COLO668 (cell line): ENCODE data around the gene POU2F3.

ENCODE experiments used
- DNase-seq: peaks from one replicate; lab custom pipeline; 2025; ENCODE audit not compliant: unreplicated experiment; lab: John Stamatoyannopoulos, UW

POU2F3 gene

DNA sequence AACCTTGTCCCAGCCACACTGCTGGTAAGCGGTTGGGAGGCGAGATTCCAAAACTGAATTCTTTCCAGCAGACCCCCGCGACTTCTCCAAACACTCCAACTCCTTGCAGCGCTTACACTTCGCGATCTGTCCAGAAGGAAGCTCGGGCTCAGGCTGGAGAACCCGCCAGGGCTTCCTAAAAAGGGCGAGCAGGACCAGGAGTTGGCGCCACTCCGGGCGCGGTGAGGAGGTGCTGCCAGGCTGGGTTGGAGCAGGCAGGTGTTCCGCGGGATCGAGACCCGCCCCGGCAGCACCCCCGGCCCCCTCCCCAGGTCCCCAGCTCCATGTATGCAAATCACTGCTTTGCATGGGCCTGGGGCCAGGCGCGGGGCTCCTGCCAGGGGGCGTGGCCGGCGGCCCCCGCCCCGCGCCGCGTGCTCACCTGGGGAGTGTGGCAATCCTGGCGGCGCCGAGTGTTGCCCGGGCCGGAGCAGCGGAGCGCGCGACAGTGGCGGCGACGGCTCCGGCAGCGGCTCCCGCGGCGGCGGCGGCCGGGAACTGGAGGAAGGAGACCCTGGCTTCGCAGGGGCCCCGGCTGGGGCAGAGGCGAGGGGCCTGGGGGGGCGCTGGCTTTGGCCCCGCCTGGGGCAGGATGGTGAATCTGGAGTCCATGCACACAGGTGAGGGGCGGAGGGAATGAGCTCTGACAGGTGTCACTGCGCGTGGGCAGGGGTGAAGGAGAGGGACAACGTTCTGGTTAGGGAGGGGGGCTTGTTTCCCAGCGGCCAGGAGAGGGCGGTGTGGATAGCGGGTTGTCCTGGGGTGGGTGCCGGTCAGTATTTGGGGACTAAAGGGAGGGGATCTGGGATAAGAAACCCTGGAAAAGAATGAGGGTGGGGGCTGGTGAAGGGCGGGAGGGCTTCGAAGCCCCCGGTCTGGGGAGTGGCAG, at the start of gene POU2F3:
TSS of gene POU2F3 (plus strand) at position 428 of the 928 bp plus-strand sequence. CDS start at position 632, 204 bp downstream.
- DNase-seq: no peak

DNA sequence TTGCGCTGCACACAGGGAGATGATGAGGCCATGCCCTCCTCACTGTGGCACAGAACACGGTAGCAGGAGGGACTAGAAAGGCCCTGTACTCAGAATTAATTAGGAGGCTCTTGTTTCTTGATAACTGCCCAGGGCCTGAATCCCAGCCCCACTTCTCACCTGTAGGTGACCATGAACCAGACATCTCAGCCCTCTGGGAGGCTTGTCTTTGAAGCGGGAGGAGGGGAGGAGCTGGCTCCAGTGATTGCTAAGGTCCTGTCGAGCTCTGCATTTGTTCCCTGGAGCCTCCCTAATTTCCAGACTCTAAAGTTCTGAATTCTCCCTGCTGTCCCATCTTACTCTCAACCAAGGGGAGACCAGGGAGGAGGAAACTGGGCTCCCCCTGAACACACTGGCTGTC, 48.9 kb upstream of the POU2F3 start:
- no peak for DNase-seq

DNA sequence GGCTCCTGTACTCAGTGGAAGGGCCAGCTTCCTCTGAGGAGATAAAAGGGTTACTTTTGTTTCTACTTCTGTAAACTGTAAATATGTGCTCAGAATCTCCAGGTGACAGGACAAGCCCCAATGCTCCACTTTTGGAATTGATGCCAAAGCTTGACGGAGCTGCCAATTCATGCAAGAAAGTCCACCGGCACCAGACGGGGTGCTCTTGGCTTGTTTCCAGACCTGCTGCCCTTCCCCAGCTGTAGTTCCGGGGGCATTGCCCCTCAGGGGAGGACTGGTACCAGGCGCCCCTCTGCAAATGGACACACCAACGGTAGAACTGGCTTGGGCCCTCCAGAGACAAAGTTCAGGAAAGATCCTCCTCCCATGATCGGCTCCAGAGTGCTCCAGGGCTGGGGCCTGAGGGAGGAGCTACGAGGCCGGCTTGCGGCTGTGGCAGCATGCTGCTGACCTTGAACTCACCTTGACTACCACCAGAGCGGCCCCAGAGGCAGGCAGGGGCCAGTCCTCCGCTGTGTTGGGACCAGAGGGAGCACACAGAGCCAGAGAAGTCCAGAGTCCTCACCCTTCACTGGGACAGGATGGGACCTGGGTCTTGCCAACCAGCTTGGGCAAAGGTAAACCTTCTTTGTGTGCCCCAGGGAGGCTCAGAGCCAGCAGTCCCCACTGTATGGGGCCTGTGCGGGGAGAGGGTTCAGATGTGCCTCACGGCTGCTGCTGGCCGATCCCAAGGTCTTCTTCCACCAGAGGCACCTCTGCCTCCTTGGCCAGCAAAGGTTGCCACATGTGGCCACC, 46.9 kb upstream of the POU2F3 start:
- DNase-seq: no peak

DNA sequence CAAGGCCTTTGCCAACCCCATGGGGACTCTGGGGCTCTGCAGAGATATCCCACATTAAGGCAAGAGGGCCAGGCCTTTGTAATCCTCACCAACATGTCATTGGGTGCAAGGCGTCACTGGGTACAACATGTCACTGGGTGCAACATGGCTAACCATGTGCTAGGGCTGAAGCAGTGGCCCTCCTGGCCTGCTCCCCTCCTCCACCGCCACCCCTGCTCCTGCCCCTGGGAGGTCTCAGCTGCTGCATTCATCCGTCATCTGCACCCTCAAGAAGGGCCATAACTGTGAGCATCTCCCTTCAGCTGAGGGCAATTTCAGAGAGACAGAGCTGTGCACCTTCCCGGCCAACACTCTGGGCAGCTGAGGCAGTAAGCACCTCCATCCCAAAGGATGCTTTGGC, 45.8 kb upstream of the POU2F3 start:
- DNase-seq: no peak

DNA sequence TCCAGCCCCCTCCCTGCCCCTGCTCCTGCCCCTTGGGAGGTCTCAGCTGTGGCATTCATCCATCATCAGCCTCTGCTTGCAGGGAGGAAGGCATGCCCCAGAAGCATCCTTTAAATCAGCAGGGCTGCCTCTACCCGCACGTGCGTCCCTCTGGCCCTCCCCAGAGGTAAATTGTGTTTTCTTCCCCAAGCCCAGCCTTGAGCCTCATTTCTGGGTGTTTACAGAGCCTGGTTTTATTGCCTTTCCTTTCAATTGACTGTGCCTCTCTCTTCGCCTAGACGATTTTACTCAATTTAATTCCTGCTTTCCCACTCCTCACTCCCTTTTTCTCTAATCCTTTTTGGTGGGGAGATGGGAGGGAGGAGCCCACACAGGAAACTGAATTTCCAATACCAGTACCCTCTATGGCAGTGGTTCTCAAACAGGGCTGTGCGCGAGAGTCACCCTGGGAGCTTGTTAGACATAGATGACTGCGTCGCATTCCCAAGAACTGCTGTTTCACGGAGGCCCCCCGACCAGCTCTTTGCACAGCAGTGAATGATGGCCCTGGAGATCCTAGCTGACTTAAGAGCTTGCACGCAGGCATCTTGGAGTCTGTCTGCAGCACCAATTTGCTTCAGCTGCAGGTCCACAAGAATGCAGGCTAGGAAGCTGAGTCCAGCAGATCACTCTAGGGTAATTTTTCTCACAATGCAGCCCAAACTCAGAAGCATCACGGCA, 44.2 kb upstream of the POU2F3 start:
- no peak for DNase-seq

DNA sequence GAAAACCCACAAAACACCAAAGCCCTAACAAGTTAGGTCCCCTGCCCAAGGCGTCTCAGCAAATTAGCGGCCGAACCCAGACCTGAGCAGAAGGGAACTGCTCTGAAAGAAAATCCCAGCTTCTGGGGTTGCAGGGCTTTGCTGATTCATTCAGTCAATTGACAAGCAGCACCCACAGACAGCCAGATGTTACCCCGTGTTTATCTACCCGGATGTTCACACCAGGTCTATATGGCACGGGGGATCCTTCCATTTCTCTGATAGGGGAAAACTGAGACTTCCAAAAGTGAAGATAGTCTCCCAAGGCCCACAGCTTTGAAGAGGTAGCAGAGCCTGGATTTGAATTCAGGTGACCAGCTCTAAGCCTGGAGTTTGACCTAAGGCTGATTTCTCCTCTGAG, 43.1 kb upstream of the POU2F3 start:
- DNase-seq: no peak

DNA sequence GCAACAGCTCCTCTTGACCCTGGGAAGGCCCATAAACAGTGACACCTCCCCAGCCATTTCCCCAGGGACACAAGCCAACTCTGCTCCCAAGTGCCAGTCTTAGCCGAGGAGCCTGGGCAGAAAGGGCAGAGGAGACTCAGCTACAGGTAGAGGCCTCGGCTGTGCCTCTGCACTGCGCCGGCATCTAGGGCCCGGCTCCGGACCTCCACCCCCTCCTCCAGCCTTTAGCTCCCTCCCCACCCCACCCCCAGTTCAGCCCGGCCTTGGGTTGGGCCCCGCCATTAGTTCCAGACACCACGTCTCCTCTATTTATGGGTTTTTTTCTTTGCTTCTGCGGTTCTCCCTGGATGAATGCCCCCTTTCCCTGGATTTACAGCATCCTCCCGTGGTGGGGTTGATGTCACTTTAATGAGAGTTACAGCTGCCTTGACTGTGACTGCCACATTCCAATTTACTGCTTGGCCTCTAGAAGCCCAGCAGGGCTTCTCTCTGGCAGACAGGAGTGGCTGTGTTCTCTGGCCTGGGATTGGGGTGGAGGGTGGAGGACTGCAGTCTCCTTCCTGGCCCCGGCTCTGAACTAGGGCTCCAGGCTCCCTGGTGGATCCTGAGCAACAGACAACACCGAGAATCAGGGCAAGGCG, 42.6 kb upstream of the POU2F3 start:
- DNase-seq: no peak

DNA sequence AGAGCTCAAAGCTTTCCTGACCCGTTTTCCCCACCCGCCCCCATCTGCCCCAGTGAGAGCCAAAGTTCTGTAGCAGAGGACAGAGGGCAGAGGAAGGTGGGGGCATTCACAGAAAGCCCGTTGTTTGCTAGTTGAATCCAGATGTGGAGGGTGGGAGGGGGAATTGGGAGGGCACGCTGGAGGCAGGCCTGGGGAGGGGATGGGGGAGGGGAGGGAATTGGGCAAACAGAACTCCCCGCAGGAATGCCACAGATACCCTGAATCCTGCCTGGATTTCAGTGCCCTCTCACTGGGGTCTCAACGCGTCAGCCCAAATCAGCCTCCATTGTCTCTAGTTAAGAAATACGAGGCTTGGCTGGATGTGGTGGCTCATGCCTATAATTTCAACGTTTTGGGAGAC, 42.0 kb upstream of the POU2F3 start:
- no peak for DNase-seq

DNA sequence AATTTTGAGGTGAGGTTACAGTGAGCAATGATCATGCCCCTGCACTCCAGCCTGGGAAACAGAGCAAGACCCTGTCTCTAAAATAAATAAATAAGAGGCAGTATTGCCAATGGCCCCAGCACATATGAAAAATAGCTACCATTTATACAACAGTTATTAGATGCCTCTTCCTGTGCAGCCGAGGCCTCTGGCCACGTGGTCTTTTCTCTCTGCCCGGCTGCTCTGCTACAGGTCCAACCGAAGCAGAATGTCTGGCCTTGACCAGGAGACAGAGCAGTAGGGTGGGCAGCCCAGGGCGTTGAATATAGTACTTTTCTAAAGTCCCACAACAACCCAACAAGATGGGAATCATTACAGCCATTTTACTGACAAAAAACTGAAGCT, 41.5 kb upstream of the POU2F3 start:
- no peak for DNase-seq

DNA sequence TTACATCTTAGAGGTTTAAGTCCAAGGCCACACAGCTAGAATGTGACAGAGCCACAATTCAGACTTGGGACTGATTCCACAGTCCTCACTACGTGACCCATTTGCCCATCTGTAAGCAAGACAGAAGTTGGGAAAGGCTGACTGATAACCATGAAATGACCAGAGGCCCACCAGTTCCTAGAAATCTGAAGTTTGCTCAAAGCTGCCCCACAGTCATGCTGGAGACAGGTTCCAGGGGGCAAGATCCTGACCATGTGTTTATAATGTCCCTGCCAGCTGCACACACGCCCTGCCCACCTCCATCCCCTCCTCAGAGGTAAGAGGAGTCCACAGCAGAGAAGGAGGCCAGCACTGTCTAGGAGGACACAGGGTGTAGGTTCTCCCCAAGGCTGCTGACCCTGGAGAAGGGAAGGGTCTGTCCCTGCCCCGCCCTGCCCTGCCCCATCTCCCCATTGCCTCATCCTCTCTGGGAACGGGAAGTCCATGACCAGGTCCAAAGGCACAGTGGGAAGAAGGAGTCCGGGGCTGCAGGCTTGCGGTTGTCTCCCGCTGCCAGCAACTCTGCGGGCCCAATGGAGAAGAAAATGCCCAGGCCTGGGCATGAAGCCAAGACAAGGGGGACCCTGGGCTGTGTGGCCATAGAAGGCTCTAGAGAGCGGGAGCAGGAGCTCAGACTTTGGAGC, 41.0 kb upstream of the POU2F3 start:
- no peak for DNase-seq

DNA sequence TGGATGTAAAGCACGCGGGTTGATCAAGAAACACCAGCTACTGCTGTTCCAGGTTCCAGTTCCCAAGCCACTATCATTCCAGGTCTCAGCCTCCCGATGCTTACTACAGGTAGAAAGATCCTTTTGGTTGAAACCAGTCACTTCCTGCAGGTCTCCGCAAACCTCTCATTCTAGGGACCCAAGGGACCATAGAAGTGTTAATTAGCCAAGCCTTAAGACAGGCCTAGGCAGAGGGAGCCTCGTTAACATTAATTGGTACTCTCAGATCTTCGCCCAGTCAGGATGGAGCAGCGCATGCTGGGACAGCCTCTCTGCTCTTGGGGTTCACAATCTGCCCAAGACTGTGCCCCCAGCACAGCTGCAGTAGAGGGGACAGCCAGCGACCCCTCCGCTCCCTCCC, 40.3 kb upstream of the POU2F3 start:
- no peak for DNase-seq

DNA sequence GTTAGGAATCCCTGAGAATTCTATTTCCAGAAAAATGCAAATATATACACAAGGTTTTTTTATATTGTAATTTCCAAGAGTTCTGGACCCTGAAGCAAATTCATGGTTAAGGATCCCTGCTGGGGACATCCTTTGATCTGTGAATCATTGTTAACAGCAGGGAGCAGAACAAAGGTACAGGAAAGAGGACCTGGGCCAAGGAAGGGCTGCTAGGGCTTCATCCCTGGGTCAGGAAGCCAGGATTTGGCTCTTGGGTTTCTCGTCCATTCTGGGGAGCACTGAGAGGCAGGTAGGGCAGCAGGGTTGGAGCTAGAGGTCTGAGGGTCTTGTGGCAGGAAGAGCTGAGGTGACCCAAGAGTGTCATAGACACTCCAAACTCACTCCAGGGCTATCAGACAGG, 39.3 kb upstream of the POU2F3 start:
- no peak for DNase-seq

DNA sequence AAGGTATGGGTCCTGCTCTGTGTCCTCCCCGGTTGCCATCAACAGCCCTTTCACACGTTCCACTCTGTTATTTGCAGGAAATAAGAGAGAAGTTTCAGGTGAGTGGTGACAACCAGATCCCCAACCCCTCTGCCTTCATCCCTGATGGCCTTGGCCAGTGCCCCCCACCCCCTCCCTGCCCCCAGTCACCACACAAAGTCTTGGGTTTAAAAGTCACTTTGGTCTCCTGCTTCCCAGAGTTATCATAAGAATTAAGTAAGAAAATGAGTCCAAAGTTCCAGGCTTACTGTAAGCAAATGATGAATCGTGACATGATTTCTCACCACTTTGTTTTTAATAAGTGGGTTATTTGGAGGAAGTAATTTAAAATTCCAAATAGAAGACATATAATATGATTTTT, 38.3 kb upstream of the POU2F3 start:
- no peak for DNase-seq

DNA sequence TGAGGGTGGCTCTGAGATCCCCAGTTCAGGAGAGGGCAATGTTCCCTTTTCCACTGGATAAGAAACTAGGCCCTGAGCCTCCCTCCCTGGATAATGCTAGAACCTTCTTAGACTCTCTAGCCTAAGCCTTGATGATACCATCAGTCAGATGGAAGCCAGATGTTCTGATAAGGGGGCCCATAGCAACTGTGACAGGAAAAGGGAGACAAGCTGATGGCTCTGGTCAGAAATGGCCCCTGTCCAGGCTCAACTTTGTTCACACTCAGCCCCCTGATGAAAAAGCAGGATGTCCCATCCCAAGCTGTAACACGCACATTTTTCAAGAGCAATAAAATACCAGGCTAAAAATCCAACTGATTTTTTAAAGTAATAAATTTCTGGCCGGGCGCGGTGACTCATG, 36.3 kb upstream of the POU2F3 start:
- DNase-seq: no peak

DNA sequence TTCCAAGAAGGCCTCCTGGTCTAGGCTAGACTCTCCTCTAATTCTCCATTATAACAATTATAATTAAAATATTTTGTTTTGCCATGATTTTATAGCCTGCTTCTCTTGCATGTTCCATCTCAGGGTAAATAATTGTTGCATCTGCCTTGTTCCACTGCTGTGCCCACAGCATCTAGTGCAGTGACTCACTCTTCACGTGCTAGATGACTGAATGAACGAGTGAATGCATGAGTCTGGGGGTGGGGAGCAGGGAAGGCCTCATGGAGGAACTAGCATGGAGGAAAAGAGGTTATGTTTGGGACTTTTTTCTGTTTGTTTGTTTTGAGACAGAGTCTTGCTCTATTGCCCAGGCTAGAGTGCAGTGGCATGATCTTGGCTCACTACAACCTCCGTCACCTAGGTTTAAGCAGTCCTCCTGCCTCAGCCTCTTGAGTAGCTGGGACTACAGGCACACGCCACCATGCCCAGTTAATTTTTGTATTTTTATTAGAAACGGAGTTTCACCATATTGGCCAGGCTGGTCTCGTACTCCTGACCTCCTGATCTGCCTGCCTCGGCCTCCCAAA, 34.3 kb upstream of the POU2F3 start:
- no peak for DNase-seq

DNA sequence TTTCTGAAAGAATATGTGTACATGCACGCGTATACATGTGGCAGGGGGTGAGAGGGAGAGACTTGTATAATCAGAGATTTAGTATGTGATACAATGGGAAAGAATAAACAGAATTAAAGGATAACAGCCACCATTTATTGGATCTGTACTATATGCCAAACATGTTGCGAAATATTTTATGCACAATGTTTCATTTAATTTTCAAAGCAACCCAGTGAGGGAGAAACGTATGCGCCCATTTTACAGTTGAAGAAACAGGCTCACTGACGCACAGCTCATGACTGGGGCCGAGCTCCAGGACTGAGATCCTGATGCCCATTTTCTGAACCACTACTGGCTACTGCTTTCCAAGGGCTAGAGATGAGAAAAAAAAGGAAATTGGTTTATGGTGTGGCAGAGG, 32.4 kb upstream of the POU2F3 start:
- DNase-seq: no peak

DNA sequence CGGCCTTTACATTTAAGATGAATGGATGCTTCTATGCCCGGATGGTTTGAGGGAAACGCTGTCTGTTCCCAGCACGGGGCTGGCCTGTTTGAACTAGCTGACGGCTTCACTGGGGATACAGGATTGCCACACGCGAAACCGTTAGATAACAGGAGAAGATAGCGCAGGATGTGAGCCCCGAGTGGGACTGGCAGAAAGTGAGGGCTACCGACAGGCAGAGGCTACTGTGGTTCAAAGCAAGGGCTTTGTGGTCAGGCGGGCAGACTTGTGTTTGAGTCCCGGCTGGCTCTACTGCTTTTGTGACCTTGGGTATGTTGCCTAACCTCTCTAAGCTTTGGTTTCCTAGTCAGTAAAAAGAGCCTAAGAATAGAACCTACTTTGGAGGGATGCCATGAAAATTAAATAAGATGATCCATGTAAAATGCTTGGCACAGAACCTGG, 31.9 kb upstream of the POU2F3 start:
- no peak for DNase-seq

DNA sequence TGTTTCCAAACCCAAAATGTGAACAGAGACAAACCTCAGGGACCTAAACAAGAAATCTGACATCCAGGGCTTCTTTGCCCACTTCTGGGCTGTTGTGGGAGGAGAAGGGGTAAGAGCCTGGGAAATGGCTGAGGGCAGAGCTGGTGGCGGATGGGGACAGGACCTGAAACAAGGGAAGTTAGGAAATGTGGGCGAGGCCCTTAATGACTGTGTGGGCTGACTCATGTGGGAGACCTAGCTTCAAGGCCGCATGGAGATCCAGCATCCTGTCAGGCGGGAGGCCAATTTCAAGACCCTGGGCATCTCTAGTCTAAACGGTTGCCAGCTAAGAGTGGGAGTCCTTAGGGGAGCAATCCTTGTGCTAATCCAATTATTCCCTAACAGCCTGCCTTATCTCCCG, 31.2 kb upstream of the POU2F3 start:
- no peak for DNase-seq

DNA sequence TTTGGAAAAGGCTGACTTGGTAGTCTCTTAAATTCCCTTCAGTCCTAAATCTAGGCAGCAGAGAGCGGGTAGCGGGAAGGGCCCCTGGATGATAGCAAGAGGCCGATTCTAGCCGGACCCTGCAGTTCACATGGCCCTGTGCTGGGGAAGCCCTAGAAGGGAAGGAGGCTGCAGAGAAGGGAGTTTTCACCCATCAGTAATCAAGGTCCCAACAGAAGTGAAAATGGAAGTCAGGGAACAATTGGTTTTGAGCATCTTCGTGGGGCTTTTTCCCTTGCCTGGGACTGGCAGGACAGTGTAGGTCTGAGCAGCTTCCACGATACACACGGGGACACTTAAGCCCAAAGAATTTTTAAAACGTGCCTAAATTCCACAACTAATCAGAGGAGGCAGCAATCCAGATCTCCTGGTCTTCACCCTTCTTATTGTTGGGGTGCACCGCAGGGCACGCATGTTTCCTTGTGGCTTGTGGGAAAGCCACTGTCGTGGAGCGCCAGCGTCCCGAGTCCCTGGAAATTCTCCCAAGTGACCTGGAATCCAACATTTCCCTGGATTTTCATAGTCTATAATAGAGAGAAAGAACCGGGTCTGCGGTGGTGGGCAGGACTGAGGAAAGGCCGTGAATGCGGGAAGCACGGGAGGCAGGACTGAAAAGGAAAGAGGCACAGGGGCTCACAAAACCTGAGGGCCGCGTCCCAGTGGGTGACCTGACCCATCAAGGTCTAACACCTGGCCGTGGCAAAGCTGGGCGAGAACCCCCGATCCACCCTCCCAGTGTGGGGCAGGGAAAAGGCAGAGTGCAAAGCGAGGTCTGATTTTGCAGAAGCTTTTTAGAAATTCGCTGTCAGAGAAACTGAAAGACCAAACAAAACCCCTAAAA, 30.0 kb upstream of the POU2F3 start:
- no peak for DNase-seq
